ENCODE results near the gene KIAA1191. TPM values are rescaled to one million over a fixed set of nuclear protein-coding genes. Genes with fewer than 3 reads are reported as not detected.

Gene KIAA1191
- total and polyA plus RNA-seq, 2 of the 8 experiments (the other 6 are each of a cell fraction or from before 2014, with no cell fraction given): 86.4 to 88.0 TPM

DNA sequence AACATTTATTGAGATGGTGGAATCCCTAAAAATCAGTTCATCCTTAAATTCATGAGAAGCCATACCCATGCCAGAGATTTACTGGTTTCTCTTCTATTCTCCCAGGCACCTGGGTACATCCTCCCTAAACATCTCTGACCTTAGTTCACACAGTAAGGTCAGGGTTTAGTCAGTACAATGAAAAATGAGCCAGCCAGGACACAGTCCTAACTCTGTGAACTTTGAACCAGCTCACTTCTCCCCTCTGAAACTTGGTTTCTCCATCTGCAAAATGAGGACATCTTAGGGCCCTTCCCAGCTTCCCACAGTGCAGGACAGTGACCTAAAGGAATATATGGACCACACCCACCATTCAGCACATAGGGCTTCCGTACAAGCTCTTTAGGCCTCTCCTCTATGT, 24.9 kb upstream of the KIAA1191 start:
- WGBS, 2 experiments (ENCODE audit: extremely low coverage in 1 of 2, insufficient coverage in 1 of 2, insufficient read length in 1 of 2, insufficient replicate concordance in 2 of 2, low coverage in 1 of 2, low lambda C conversion rate in 2 of 2, missing lambda C conversion rate in 1 of 2): 92% methylated on average over 1 of the region's 1 CpG; no CpG with 5 or more reads in 1 of the 2 experiments
- Histone ChIP-seq H3K4me3 (ENCODE audit: extremely low read depth in 1 of 4, insufficient read depth in 2 of 4, low read depth in 3 of 4, low read length in 4 of 4) (no peak overlapping the region; a peak in 1 of 8 replicates), H3K36me3 (ENCODE audit: control insufficient read depth in 2 of 4, insufficient read depth in 4 of 4, low read length in 3 of 4) (peaks cover 23 to 49% (median 31%) of the 10 kb centered on the region in 4 experiments), H3K4me2 (ENCODE audit: insufficient read depth in 1 of 2, low read depth in 2 of 2, low read length in 2 of 2) (peak overlapping the region in 1 of 2 experiments; percentile 91; a peak in 1 of 4 replicates), H3K18ac (ENCODE audit: extremely low read depth, low read length) (no peak overlapping the region), H3K79me2 (ENCODE audit: control insufficient read depth in 1 of 2, insufficient read depth in 2 of 2, low read length in 2 of 2) (peaks cover 0 to 29% of the 10 kb centered on the region in 2 experiments), H3K14ac (ENCODE audit: insufficient read length) (no peak overlapping the region), H2BK12ac (ENCODE audit: low read depth, low read length) (no peak overlapping the region; the same call in 1 of the 2 replicates), H3K4ac (replicated peaks; ENCODE audit: insufficient read length, low read depth, low read length) (no peak overlapping the region), H2BK5ac (ENCODE audit: low read depth, low read length) (no peak overlapping the region), H3K79me1 (ENCODE audit: low read depth, low read length) (peaks cover 7% of the 10 kb centered on the region; the same call in 1 of the 2 replicates), H3K27me3 (replicated peaks in 1 of 4; ENCODE audit: control insufficient read depth in 3 of 4, extremely low read depth in 1 of 4, insufficient read depth in 3 of 4, low read length in 3 of 4) (no peaks in the 10 kb centered on the region), H2AK5ac (ENCODE audit: low read depth, low read length) (no peak overlapping the region), H3K23ac (ENCODE audit: insufficient read length) (no peak overlapping the region), H3K9ac (replicated peaks in 1 of 4; ENCODE audit: extremely low read depth in 1 of 4, low read depth in 3 of 4, low read length in 3 of 4) (no peak overlapping the region), H2BK20ac (ENCODE audit: low read length) (no peak overlapping the region), H2BK120ac (replicated peaks; ENCODE audit: low read depth, low read length) (no peak overlapping the region), H3K23me2 (ENCODE audit: low read depth, low read length) (peaks cover 9% of the 10 kb centered on the region; the same call in 1 of the 2 replicates), H4K91ac (replicated peaks; ENCODE audit: insufficient read length, low read length) (no peak overlapping the region), H4K8ac (ENCODE audit: extremely low read depth, insufficient read depth, low read length) (no peak overlapping the region), H3K9me3 (ENCODE audit: insufficient read depth in 2 of 2, low read depth in 1 of 2, low read length in 1 of 2) (no peaks in the 10 kb centered on the region), H2BK15ac (ENCODE audit: low read length) (no peak overlapping the region), H4K5ac (ENCODE audit: insufficient read length, low read depth, low read length) (no peak overlapping the region), H3K4me1 (replicated peaks in 1 of 4; ENCODE audit: control insufficient read depth in 3 of 4, insufficient read depth in 4 of 4, low read length in 3 of 4) (peaks cover 0 to 5% (median 1%) of the 10 kb centered on the region in 4 experiments; a peak in 2 of 7 replicates), H3K56ac (replicated peaks; ENCODE audit: insufficient read length, low read depth, low read length) (no peak overlapping the region), H4K20me1 (replicated peaks in 1 of 2; ENCODE audit: control insufficient read depth in 1 of 2, insufficient read depth in 2 of 2, low read length in 2 of 2) (peaks cover 6 to 8% of the 10 kb centered on the region in 2 experiments), H2AFZ (ENCODE audit: low read length) (no peak overlapping the region), H3K27ac (ENCODE audit: low read depth, low read length) (no peak overlapping the region)
- TF ChIP-seq JUND (IDR thresholded peaks at IDR 0.05; ENCODE audit: low read length) (no peak), RFX5 (IDR thresholded peaks at IDR 0.05; ENCODE audit: borderline replicate concordance, low read depth, low read length) (no peak), SRF (IDR thresholded peaks at IDR 0.05; ENCODE audit: low read depth, low read length) (no peak), ASH2L (IDR thresholded peaks at IDR 0.05; ENCODE audit: low read length) (no peak), POLR2AphosphoS5 (IDR thresholded peaks at IDR 0.05; ENCODE audit: low read depth, low read length) (no peak), POLR2A (IDR thresholded peaks at IDR 0.05; ENCODE audit: control extremely low read depth in 1 of 2, low read depth in 2 of 2, low read length in 2 of 2) (no peak), SIX5 (IDR thresholded peaks at IDR 0.05; ENCODE audit: low read depth, low read length) (no peak), YY1 (IDR thresholded peaks at IDR 0.05; ENCODE audit: low read depth, low read length) (no peak), FOSL1 (IDR thresholded peaks at IDR 0.05; ENCODE audit: insufficient read depth, low read depth, low read length) (no peak), CTBP2 (IDR thresholded peaks at IDR 0.05; ENCODE audit: borderline replicate concordance, insufficient read depth, insufficient read length, low read length) (no peak), TBP (IDR thresholded peaks at IDR 0.05; ENCODE audit: low read depth, low read length) (no peak), KDM1A (IDR thresholded peaks at IDR 0.05; ENCODE audit: borderline replicate concordance, low read length) (no peak), SP1 (IDR thresholded peaks at IDR 0.05; ENCODE audit: low read depth, low read length) (no peak)
- TF ChIP-seq, protein P1, sequence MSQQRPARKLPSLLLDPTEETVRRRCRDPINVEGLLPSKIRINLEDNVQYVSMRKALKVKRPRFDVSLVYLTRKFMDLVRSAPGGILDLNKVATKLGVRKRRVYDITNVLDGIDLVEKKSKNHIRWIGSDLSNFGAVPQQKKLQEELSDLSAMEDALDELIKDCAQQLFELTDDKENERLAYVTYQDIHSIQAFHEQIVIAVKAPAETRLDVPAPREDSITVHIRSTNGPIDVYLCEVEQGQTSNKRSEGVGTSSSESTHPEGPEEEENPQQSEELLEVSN (IDR thresholded peaks at IDR 0.05): no peak
- DNase-seq (ENCODE audit: low read depth in 1 of 2, low spot score in 2 of 2) (no peak), FAIRE-seq (no peak)
- ChIA-PET POLR2A (ENCODE audit: partially characterized antibody) (interaction anchor here (1.2 to 10.2 kb wide), 7 partner anchors 14 to 156 kb away, joined by 3 to 93 read pairs (median 11); partner anchors contain the start of genes ARL10, FAF2, KIAA1191 and RNF44), CTCF (ENCODE audit: partially characterized antibody) (interaction anchor here (1.2 kb wide), 1 partner anchor 20 kb away, joined by 4 read pairs; no protein-coding TSS in a partner anchor)
